A549 (cell line): Measurements from ENCODE around the gene TBRG4. TPM values are rescaled to one million over a fixed set of nuclear protein-coding genes. Genes with fewer than 3 reads are reported as not detected.

ENCODE experiments used
- ATAC-seq, 2 experiments: fragments of 200-7000 bp in 1 of 2; fragments of >200 bp in 1 of 2; cut with Nextera tagmentation in 1 of 2; cut with Tn5 transposase in 1 of 2; 3 replicates each; pipeline versions ENCODE4 v1.8.0 to v1.9.1; 2018 to 2020; ENCODE audit warnings: mild to moderate bottlenecking in 1 of 2, moderate library complexity in 1 of 2
- CTCF ChIA-PET: fragments of 300-600 bp; sonication (Branson Sonifier 250); formaldehyde crosslinking; extraction: SDS; loops from one replicate; lab custom pipeline; 2021; ENCODE audit warnings: antibody characterized with exemption, inconsistent platforms; lab: Yijun Ruan, JAX
- POLR2A ChIA-PET: fragments of 350-600 bp; formaldehyde crosslinking; extraction: SDS; loops from one replicate; lab custom pipeline; 2021; ENCODE audit warnings: antibody characterized with exemption, inconsistent platforms; lab: Yijun Ruan, JAX
- DNase-seq, 2 experiments: peaks; one replicate each; pipeline versions ENCODE4 v3.0.0 to v3.0.0-alpha.2; 2011 to 2016; ENCODE audit warnings: low read depth in 1 of 2, low spot score in 1 of 2
- FAIRE-seq: peaks from 2 replicates; lab custom pipeline; 2011; peaks lifted over from hg19 to GRCh38; lab: Jason Lieb, UNC
- H3K27ac ChIP-seq, 2 experiments: fragments of >200 bp; sonication (Bioruptor Twin); formaldehyde crosslinking; 3 replicates each; pipeline ENCODE4 v1.5.1; 2016 to 2017
- H3K4me1 ChIP-seq: fragments of >200 bp; sonication (Bioruptor Twin); formaldehyde crosslinking; 3 replicates; pipeline ENCODE4 v1.6.1; 2016
- H3K4me2 ChIP-seq: fragments of >200 bp; sonication (Bioruptor Twin); formaldehyde crosslinking; 3 replicates; pipeline ENCODE4 v1.6.1; 2016
- H3K4me3 ChIP-seq: fragments of >200 bp; sonication (Bioruptor Twin); formaldehyde crosslinking; 3 replicates; pipeline ENCODE4 v1.5.1; 2016
- H3K9me3 ChIP-seq: fragments of >200 bp; sonication (Bioruptor Twin); formaldehyde crosslinking; 3 replicates; pipeline ENCODE4 v1.6.1; 2016
- BHLHE40 ChIP-seq: IDR thresholded peaks from 2 replicates; pipeline ENCODE4 v1.6.1; 2012; ENCODE audit warnings: low read depth, low read length, inconsistent platforms
- CBX8 ChIP-seq: fragments of 200-600 bp; sonication (generic); IDR thresholded peaks from 2 replicates; pipeline ENCODE4 v1.6.1; 2016
- CHD2 ChIP-seq: fragments of 150-350 bp; IDR thresholded peaks from 2 replicates; pipeline ENCODE4 v1.6.1; 2014; ENCODE audit warnings: low read length; ENCODE audit not compliant: partially characterized antibody
- CHD4 ChIP-seq: fragments of 200-600 bp; sonication (generic); IDR thresholded peaks from 2 replicates; pipeline ENCODE4 v1.6.1; 2016; ENCODE audit warnings: antibody characterized with exemption, mild to moderate bottlenecking, borderline replicate concordance
- EHF ChIP-seq: fragments of 250-450 bp; sonication (Bioruptor Pico); IDR thresholded peaks from 2 replicates; pipeline ENCODE4 v1.5.0; 2020; ENCODE audit warnings: mild to moderate bottlenecking
- ESRRA ChIP-seq: fragments of 150-350 bp; IDR thresholded peaks from 2 replicates; pipeline ENCODE4 v1.6.1; 2014; ENCODE audit warnings: mild to moderate bottlenecking, low read length, borderline replicate concordance
- FOSB ChIP-seq: fragments of 250-450 bp; sonication (Bioruptor Pico); IDR thresholded peaks from 2 replicates; pipeline ENCODE4 v1.5.0; 2020; ENCODE audit warnings: mild to moderate bottlenecking, moderate library complexity
- FOSL2 ChIP-seq, 2 experiments: fragments of 450-650 bp in 1 of 2; fragments of >200 bp in 1 of 2; sonication (Bioruptor Twin) in 1 of 2; formaldehyde crosslinking; IDR thresholded peaks; 2 replicates each; pipeline versions ENCODE4 v1.5.0 to v1.6.1; 2016 to 2020; ENCODE audit warnings: mild to moderate bottlenecking in 1 of 2, moderate library complexity in 1 of 2
- FOXS1 ChIP-seq: fragments of 250-450 bp; sonication (Bioruptor Pico); IDR thresholded peaks from 2 replicates; pipeline ENCODE4 v1.5.0; 2020; ENCODE audit warnings: mild to moderate bottlenecking, moderate library complexity
- GATA3 ChIP-seq: IDR thresholded peaks from 2 replicates; pipeline ENCODE4 v1.6.1; 2012; ENCODE audit warnings: borderline replicate concordance
- HDAC2 ChIP-seq: fragments of 200-600 bp; sonication (generic); IDR thresholded peaks from 2 replicates; pipeline ENCODE4 v1.6.1; 2016
- HEYL ChIP-seq: fragments of 250-450 bp; sonication (Bioruptor Pico); IDR thresholded peaks from 2 replicates; pipeline ENCODE4 v1.8.0; 2021; ENCODE audit warnings: mild to moderate bottlenecking, moderate library complexity
- HOXA7 ChIP-seq: fragments of 250-450 bp; sonication (Bioruptor Pico); IDR thresholded peaks from 2 replicates; pipeline ENCODE4 v1.5.0; 2020; ENCODE audit warnings: mild to moderate bottlenecking, moderate library complexity
- JUN ChIP-seq, 2 experiments: fragments of >200 bp; sonication (Bioruptor Twin); formaldehyde crosslinking; IDR thresholded peaks; 2 replicates in 1 of 2; 3 replicates in 1 of 2; pipeline ENCODE4 v1.6.1; 2016 to 2017
- JUNB ChIP-seq: fragments of >200 bp; sonication (Bioruptor Twin); formaldehyde crosslinking; IDR thresholded peaks from 2 replicates; pipeline ENCODE4 v1.6.1; 2016
- KDM1A ChIP-seq: fragments of 200-600 bp; sonication (generic); IDR thresholded peaks from 2 replicates; pipeline ENCODE4 v1.6.1; 2016; ENCODE audit warnings: low read depth, mild to moderate bottlenecking
- KDM5A ChIP-seq: fragments of 200-600 bp; sonication (generic); IDR thresholded peaks from 2 replicates; pipeline ENCODE4 v1.6.1; 2016; ENCODE audit warnings: antibody characterized with exemption, mild to moderate bottlenecking
- MAZ ChIP-seq: fragments of 150-350 bp; IDR thresholded peaks from 2 replicates; pipeline ENCODE4 v1.6.1; 2014; ENCODE audit warnings: antibody characterized with exemption, low read depth, low read length, borderline replicate concordance
- PHF8 ChIP-seq: fragments of 200-600 bp; sonication (generic); IDR thresholded peaks from 2 replicates; pipeline ENCODE4 v1.6.1; 2016; ENCODE audit warnings: low read depth, mild to moderate bottlenecking, antibody characterized with exemption, moderate library complexity, borderline replicate concordance
- POLR2AphosphoS2 ChIP-seq: conservative IDR thresholded peaks from 2 replicates; pipeline ENCODE4 v1.6.1; 2012; ENCODE audit warnings: low read length, improper control_type of control experiment, inconsistent platforms
- RCOR1 ChIP-seq: fragments of 150-350 bp; IDR thresholded peaks from 2 replicates; pipeline ENCODE4 v1.6.1; 2014; ENCODE audit warnings: antibody characterized with exemption, low read length, low read depth
- RNF2 ChIP-seq: fragments of 200-600 bp; sonication (generic); IDR thresholded peaks from 2 replicates; pipeline ENCODE4 v1.6.1; 2016; ENCODE audit warnings: low read depth, mild to moderate bottlenecking, antibody characterized with exemption, moderate library complexity, borderline replicate concordance
- SREBF2 ChIP-seq: fragments of 450-650 bp; IDR thresholded peaks from 2 replicates; pipeline ENCODE4 v1.6.1; 2014; ENCODE audit warnings: mild to moderate bottlenecking, moderate library complexity
- TP53 ChIP-seq: fragments of 250-450 bp; sonication (Bioruptor Pico); IDR thresholded peaks from 2 replicates; pipeline ENCODE4 v1.5.0; 2021; ENCODE audit warnings: mild to moderate bottlenecking, moderate library complexity
- ZC3H11A ChIP-seq: fragments of 450-650 bp; IDR thresholded peaks from 2 replicates; pipeline ENCODE4 v1.6.1; 2014; ENCODE audit warnings: antibody characterized with exemption, mild to moderate bottlenecking
- ZFP36 ChIP-seq: fragments of 450-650 bp; IDR thresholded peaks from 2 replicates; pipeline ENCODE4 v1.6.1; 2014; ENCODE audit warnings: borderline replicate concordance; ENCODE audit not compliant: partially characterized antibody
- ZNF302 ChIP-seq: fragments of 250-450 bp; sonication (Bioruptor Pico); IDR thresholded peaks from 2 replicates; pipeline ENCODE4 v1.9.0; 2021; ENCODE audit warnings: inconsistent platforms, mild to moderate bottlenecking, moderate library complexity
- WGBS: methylation state at CpG from one replicate; pipeline ENCODE4 v1.1.6; 2017; ENCODE audit errors: missing lambda C conversion rate; 5-methylcytosine and 5-hydroxymethylcytosine counted together
- polyA plus RNA-seq, 4 experiments: library from polyadenylated mRNA; depleted of rRNA in 3 of 4; stranded (reverse); fragments of >200 nt; fragmentation: RNase III in 1 of 4; extraction: RNeasy Plus Mini Kit Qiagen cat#74134 plus additional on column Dnase treatment in 1 of 4; gene quantifications; 2 replicates in 3 of 4; 3 replicates in 1 of 4; pipeline ENCODE4 v1.2.3, GENCODE V29; 2011 to 2017
- TF ChIP-seq, protein P1 (sequence below): fragments of >200 bp; sonication (Bioruptor Twin); formaldehyde crosslinking; IDR thresholded peaks from 3 replicates; pipeline ENCODE4 v1.5.1; 2016
- TF ChIP-seq, protein P2 (sequence below): fragments of 250-450 bp; sonication (Bioruptor Pico); IDR thresholded peaks from 2 replicates; pipeline ENCODE4 v1.5.0; 2021; ENCODE audit warnings: mild to moderate bottlenecking, moderate library complexity, borderline replicate concordance
- TF ChIP-seq, protein P3 (sequence below): fragments of 150-350 bp; IDR thresholded peaks from 2 replicates; pipeline ENCODE4 v1.6.1; 2014; ENCODE audit warnings: low read depth, mild to moderate bottlenecking, low read length
- TF ChIP-seq, protein P4 (sequence below): IDR thresholded peaks from 2 replicates; pipeline ENCODE4 v1.6.1; 2012; ENCODE audit warnings: low read depth, borderline replicate concordance

The TBRG4 gene
- polyA plus RNA-seq, 2 of the 4 experiments (the other 2 are of a cell fraction): 88.8 to 100 TPM

DNA sequence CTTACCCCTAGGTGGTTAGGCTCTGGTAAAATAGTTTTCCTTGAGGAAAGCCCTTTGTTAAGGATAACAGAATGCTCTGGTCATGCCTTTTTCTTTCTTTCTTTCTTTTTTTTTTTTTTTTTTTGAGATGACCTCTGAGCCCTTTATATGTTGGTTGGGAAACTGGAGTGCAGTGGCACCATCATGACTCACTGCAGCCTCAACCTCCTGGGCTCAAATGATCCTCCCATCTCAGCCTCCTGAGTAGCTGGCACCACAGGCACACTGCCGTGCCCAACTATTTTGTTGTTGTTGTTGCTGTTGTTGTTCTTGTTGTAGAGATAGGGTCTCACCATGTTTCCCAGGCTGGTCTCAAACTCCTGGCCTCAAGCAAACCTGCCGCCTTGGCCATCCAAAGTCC, 50.1 kb downstream of the TBRG4 start:
- FAIRE-seq: no peak
- 94% methylated on average over 2 of the region's 2 CpGs for WGBS
- Histone ChIP-seq H3K9me3 (no peaks in the 10 kb centered on the region), H3K4me1 (no peaks in the 10 kb centered on the region), H3K4me3 (no peak overlapping the region), H3K4me2 (no peak overlapping the region), H3K27ac (no peak overlapping the region)
- ATAC-seq: no peak
- TF ChIP-seq CHD4: no peak
- no peak for TF ChIP-seq FOXS1 (CRISPR knock-in tag)
- TF ChIP-seq HDAC2: no peak
- TF ChIP-seq, protein P1, sequence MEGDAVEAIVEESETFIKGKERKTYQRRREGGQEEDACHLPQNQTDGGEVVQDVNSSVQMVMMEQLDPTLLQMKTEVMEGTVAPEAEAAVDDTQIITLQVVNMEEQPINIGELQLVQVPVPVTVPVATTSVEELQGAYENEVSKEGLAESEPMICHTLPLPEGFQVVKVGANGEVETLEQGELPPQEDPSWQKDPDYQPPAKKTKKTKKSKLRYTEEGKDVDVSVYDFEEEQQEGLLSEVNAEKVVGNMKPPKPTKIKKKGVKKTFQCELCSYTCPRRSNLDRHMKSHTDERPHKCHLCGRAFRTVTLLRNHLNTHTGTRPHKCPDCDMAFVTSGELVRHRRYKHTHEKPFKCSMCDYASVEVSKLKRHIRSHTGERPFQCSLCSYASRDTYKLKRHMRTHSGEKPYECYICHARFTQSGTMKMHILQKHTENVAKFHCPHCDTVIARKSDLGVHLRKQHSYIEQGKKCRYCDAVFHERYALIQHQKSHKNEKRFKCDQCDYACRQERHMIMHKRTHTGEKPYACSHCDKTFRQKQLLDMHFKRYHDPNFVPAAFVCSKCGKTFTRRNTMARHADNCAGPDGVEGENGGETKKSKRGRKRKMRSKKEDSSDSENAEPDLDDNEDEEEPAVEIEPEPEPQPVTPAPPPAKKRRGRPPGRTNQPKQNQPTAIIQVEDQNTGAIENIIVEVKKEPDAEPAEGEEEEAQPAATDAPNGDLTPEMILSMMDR: no peak
- no peak for TF ChIP-seq GATA3
- no peak for TF ChIP-seq ZNF302 (CRISPR knock-in tag)
- no peak for TF ChIP-seq RCOR1
- TF ChIP-seq, protein P2, sequence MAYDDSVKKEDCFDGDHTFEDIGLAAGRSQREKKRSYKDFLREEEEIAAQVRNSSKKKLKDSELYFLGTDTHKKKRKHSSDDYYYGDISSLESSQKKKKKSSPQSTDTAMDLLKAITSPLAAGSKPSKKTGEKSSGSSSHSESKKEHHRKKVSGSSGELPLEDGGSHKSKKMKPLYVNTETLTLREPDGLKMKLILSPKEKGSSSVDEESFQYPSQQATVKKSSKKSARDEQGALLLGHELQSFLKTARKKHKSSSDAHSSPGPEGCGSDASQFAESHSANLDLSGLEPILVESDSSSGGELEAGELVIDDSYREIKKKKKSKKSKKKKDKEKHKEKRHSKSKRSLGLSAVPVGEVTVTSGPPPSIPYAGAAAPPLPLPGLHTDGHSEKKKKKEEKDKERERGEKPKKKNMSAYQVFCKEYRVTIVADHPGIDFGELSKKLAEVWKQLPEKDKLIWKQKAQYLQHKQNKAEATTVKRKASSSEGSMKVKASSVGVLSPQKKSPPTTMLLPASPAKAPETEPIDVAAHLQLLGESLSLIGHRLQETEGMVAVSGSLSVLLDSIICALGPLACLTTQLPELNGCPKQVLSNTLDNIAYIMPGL (CRISPR knock-in tag): no peak
- TF ChIP-seq ZFP36: no peak
- TF ChIP-seq SREBF2: no peak
- TF ChIP-seq HEYL: no peak
- no peak for TF ChIP-seq HOXA7 (CRISPR knock-in tag)
- TF ChIP-seq JUNB: no peak
- TF ChIP-seq CBX8: no peak
- TF ChIP-seq KDM5A: no peak
- TF ChIP-seq FOSL2 (IDR thresholded peaks at IDR 0.05): no peak
- TF ChIP-seq FOSL2 (CRISPR knock-in tag; IDR thresholded peaks at IDR 0.05): no peak
- no peak for TF ChIP-seq KDM1A
- TF ChIP-seq ZC3H11A: no peak
- no peak for TF ChIP-seq CHD2
- no peak for TF ChIP-seq BHLHE40
- DNase-seq: no peak
- CTCF ChIA-PET: no interaction called here
- POLR2A ChIA-PET: no interaction called here

DNA sequence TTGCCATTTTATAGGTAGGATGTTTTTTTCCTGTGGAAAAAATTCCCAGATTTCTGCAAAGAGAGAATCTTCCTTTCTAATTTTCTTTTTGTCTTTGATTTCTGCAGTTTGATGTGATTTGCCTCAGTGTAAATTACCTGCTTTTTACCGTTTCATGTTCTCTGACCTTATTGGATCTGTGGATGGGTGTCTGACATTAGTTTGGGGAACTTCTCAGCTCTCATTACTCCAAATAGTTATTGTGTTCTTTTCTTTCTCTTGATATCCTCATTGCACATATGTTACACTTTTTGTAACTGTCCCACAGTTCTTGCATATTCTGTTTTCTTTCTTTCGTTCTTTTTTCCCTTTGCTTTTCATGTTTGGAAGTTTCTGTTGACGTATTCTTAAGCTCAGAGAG, 51.2 kb downstream of the TBRG4 start:
- ChIA-PET CTCF (no interaction called here), POLR2A (no interaction called here)
- no peak for ATAC-seq
- no peak for TF ChIP-seq PHF8
- no peak for TF ChIP-seq ZFP36
- no peak for TF ChIP-seq FOSL2 (IDR thresholded peaks at IDR 0.05)
- TF ChIP-seq FOSL2 (CRISPR knock-in tag; IDR thresholded peaks at IDR 0.05): no peak
- TF ChIP-seq ESRRA: no peak
- TF ChIP-seq CHD4: no peak
- Histone ChIP-seq H3K4me3 (no peak overlapping the region), H3K9me3 (no peaks in the 10 kb centered on the region), H3K27ac (no peak overlapping the region), H3K4me1 (no peaks in the 10 kb centered on the region), H3K4me2 (no peak overlapping the region)
- FAIRE-seq: no peak
- no peak for DNase-seq
- WGBS: 91% methylated on average over 3 of the region's 3 CpGs

DNA sequence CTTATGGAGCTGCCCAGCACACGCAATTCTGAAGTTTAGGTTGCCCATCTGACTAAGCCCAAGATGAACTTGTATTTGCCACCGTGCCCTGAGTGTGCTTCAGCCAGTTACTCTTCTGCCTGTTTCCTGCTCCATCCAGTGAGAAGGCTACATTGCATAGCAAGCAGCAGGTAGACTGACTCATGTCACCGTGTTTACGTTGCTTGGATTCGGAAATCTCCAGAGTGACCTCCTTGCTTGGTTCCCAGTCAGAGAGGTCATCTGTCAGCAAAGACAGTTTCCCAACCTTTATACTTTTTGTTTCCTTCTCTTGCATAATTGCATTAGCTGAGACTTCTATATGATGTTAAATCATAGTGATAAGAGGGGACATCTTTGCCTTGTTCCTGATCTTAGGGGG, 53.6 kb downstream of the TBRG4 start:
- TF ChIP-seq POLR2AphosphoS2 (no peak), ZFP36 (no peak), RNF2 (no peak), TP53 (no peak), MAZ (no peak), ESRRA (no peak), JUN (IDR thresholded peaks at IDR 0.05) (no peak), HEYL (no peak), JUNB (no peak), PHF8 (no peak), ZC3H11A (no peak), FOSB (CRISPR knock-in tag) (no peak), EHF (CRISPR knock-in tag) (no peak)
- TF ChIP-seq, protein P3, sequence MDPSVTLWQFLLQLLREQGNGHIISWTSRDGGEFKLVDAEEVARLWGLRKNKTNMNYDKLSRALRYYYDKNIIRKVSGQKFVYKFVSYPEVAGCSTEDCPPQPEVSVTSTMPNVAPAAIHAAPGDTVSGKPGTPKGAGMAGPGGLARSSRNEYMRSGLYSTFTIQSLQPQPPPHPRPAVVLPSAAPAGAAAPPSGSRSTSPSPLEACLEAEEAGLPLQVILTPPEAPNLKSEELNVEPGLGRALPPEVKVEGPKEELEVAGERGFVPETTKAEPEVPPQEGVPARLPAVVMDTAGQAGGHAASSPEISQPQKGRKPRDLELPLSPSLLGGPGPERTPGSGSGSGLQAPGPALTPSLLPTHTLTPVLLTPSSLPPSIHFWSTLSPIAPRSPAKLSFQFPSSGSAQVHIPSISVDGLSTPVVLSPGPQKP: no peak
- TF ChIP-seq, protein P4, sequence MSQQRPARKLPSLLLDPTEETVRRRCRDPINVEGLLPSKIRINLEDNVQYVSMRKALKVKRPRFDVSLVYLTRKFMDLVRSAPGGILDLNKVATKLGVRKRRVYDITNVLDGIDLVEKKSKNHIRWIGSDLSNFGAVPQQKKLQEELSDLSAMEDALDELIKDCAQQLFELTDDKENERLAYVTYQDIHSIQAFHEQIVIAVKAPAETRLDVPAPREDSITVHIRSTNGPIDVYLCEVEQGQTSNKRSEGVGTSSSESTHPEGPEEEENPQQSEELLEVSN: no peak
- TF ChIP-seq, all 56 proteins: peak for 0
- no peak overlapping the region for H3K4me2 ChIP-seq
- no peak for FAIRE-seq

More for the DNA sequence above, 53.6 kb downstream of the TBRG4 start:
- ChIA-PET POLR2A (no interaction called here), CTCF (no interaction called here)
- H3K27ac ChIP-seq: no peak overlapping the region
- no peak overlapping the region for H3K4me3 ChIP-seq
- H3K9me3 ChIP-seq: no peaks in the 10 kb centered on the region
- 91% methylated on average over 5 of the region's 5 CpGs for WGBS
- no peak for ATAC-seq
- DNase-seq: no peak
- H3K4me1 ChIP-seq: no peaks in the 10 kb centered on the region
